Measurements from ENCODE around the gene SDS.

The SDS gene

DNA sequence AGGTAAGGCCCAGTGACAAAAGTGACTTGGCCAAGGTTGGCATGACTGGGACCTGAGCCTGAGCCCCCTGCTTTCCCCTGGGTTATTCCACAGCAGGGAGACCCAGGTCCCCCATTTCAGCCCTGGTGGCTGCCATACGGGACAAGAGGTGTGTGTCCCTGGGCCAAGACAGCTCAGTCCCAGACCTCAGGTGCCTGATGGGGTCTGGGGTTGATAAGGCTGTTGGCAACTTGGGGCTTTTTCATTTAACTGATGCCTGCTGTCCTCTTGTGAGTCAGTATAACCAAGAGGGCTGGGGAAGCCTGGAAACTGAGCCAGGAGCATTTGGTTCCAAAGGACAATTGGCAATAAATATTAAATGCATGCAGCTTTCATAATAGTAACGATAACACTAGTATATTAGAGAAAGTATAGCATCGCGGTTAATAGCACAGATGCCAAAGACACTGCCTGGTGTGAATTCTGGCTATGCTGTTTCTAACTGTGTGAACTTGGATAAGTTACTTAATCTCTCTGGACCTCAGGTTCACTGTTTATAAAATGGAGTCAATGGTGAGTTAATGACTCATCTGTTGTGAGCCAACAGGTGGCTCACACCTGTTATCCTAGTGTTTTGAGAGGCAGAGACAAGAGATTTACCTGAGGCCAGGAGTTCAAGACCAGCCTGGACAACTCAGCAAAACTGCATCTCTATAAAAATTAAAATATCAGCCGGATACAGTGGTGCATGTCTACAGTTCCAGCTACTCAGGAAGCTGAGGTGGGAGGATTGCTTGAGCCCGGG, 19.4 kb upstream of the SDS start:
- ChIA-PET CTCF (interaction anchor here (1.3 to 4.7 kb wide), 8 partner anchors 12 to 430 kb away, joined by 3 to 70 read pairs (median 3); no protein-coding TSS in a partner anchor), POLR2A (interaction anchor here (1.0 kb wide), 1 partner anchor 14 kb away, joined by 4 read pairs; no protein-coding TSS in a partner anchor)
- peak overlapping the region; percentile 75 for H3K4me3 ChIP-seq (ENCODE audit: low read depth, low read length)
- DNase-seq (ENCODE audit: low read depth, low spot score) = no peak
- TF ChIP-seq, protein P1, sequence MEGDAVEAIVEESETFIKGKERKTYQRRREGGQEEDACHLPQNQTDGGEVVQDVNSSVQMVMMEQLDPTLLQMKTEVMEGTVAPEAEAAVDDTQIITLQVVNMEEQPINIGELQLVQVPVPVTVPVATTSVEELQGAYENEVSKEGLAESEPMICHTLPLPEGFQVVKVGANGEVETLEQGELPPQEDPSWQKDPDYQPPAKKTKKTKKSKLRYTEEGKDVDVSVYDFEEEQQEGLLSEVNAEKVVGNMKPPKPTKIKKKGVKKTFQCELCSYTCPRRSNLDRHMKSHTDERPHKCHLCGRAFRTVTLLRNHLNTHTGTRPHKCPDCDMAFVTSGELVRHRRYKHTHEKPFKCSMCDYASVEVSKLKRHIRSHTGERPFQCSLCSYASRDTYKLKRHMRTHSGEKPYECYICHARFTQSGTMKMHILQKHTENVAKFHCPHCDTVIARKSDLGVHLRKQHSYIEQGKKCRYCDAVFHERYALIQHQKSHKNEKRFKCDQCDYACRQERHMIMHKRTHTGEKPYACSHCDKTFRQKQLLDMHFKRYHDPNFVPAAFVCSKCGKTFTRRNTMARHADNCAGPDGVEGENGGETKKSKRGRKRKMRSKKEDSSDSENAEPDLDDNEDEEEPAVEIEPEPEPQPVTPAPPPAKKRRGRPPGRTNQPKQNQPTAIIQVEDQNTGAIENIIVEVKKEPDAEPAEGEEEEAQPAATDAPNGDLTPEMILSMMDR (IDR thresholded peaks at IDR 0.05; ENCODE audit: insufficient read depth, low read length, missing control alignments) = no peak

GRCh38 chr12:113422030-113422885, 18.6 kb upstream of the SDS start, which contains the start of gene SDSL:
Gene SDSL (plus strand): TSS chr12:113422380. CDS start chr12:113427983, 5,603 bp downstream.
- CTCF ChIA-PET = interaction anchor here (0.7 to 4.7 kb wide), 9 partner anchors 9 to 430 kb away, joined by 3 to 70 read pairs (median 3); no protein-coding TSS in a partner anchor
- peak; percentile 21 for DNase-seq (ENCODE audit: low read depth, low spot score)
- TF ChIP-seq, protein P1 (IDR thresholded peaks at IDR 0.05; ENCODE audit: insufficient read depth, low read length, missing control alignments) = no peak
- H3K4me3 ChIP-seq (ENCODE audit: low read depth, low read length) = peak within 1 kb of the TSS; percentile 75
- POLR2A ChIA-PET = interaction anchor here (0.6 to 1.0 kb wide), 2 partner anchors 13 to 60 kb away, joined by 3 to 4 read pairs; no protein-coding TSS in a partner anchor

GRCh38 chr12:113420996-113421595, 17.4 kb upstream of the SDS start:
- TF ChIP-seq, protein P1 (IDR thresholded peaks at IDR 0.05; ENCODE audit: insufficient read depth, low read length, missing control alignments) = no peak
- no peak for DNase-seq (ENCODE audit: low read depth, low spot score)
- no peak overlapping the region for H3K4me3 ChIP-seq (ENCODE audit: low read depth, low read length)
- ChIA-PET POLR2A (no interaction called here), CTCF (interaction anchor here (4.7 kb wide), 1 partner anchor 109 kb away, joined by 70 read pairs; no protein-coding TSS in a partner anchor)

DNA sequence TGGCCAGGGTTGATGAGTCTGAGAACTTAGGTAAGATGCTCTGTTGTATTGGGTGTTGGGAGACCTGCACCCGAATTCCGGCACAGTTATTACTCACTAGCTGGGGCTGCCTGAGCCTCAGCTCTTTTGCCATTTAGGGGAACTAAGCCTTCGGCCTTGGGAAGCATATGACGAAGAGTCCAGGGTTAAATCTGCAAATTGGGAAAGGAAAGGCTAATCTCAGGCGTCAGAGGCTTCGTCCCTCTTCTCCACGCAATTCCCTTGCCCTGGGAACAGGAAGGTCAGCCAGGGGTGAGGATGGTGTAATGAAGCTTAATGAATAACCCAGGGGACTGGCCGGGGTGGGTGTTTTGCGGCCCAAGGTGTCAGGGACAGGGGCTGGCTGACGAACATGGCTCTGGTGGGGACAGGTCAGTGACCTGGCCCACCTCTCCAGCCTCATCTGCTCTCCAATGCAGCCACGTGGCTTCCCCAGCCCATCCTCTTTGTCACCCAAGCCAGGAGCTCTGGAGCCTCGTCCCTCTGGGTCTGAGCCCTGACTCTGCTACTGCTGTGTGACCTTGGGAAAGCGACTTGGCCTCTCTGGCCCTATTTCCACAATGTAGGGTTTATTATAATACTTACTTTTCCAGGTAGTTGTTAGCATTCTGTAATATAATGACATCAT, 14.7 kb upstream of the SDS start:
- ChIA-PET CTCF (interaction anchor here (0.9 kb wide), 1 partner anchor 43 kb away, joined by 3 read pairs; no protein-coding TSS in a partner anchor), POLR2A (no interaction called here)
- DNase-seq (ENCODE audit: low read depth, low spot score) = no peak
- H3K4me3 ChIP-seq (ENCODE audit: low read depth, low read length) = no peak overlapping the region
- TF ChIP-seq, protein P1 (IDR thresholded peaks at IDR 0.05; ENCODE audit: insufficient read depth, low read length, missing control alignments) = no peak

- no peak for DNase-seq (ENCODE audit: low read depth, low spot score)
- H3K4me3 ChIP-seq (ENCODE audit: low read depth, low read length) = no peak overlapping the region
- POLR2A ChIA-PET = no interaction called here
- CTCF ChIA-PET = interaction anchor here (0.6 to 2.9 kb wide), 2 partner anchors 9 kb away, joined by 4 to 21 read pairs; no protein-coding TSS in a partner anchor
- TF ChIP-seq, protein P1 (IDR thresholded peaks at IDR 0.05; ENCODE audit: insufficient read depth, low read length, missing control alignments) = no peak
Measured at GRCh38 chr12:113416091-113416754, 12.5 kb upstream of the SDS start.
